Measurements from ENCODE around the gene FERMT2. TPM values are rescaled to one million over a fixed set of nuclear protein-coding genes. Genes with fewer than 3 reads are reported as not detected.

The FERMT2 gene
- total RNA-seq, 1 donor from 2014 or later, result 210 TPM

GRCh38 chr14:52913271-52913670, 37.6 kb downstream of the FERMT2 start:
- intact Hi-C loops (cut with DNase I), result no loop called here
- no peak for DNase-seq (ENCODE audit: low spot score)
- ATAC-seq, result no peak

- ATAC-seq, result no peak
- DNase-seq (ENCODE audit: low spot score), result no peak
- intact Hi-C loops (cut with DNase I), result no loop called here
Observed at GRCh38 chr14:52911904-52912303, 38.9 kb downstream of the FERMT2 start.

DNA sequence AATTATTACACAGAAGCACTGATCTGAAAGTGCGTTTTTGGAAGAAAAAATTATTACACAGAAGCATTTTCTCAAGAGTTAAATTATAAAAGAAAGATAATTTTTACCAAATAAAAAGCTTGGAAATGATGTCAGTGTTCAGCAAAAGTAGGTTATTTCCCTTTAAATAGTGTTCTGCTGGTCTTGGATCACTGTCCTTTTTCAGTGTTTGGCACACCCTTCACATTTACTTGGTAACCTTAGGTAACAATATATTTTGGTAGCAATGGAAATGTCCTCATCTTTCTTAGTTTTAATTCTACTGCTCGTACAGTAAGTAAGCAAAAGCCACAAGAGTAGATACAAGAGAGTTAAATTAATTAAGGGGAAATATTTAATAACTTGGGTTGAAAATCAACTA, 40.3 kb downstream of the FERMT2 start:
- intact Hi-C loops (cut with DNase I), result no loop called here
- no peak for DNase-seq (ENCODE audit: low spot score)
- peak; percentile 73 for ATAC-seq

DNA sequence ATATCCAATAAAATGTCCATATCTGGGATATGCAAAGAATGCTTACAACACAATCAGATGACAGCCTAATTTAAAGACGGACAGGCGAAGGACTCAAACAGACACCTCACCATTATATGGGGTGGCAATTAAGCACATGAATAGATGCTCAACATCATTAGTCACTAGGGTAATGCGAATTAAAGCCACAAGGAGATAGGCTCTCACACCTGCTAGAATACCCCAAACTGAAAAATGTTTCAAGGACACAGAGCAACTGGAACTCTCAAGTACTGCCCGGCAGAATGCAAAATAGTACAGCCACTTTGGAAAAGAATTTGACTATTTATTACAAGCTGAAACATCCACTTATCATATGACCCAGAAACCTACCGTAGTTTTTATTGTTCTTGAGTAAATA, 42.9 kb downstream of the FERMT2 start:
- DNase-seq (ENCODE audit: low spot score), result no peak
- intact Hi-C loops (cut with DNase I), result no loop called here
- no peak for ATAC-seq

GRCh38 chr14:52906141-52906601, 44.7 kb downstream of the FERMT2 start:
- ATAC-seq (no peak), DNase-seq (ENCODE audit: low spot score) (no peak)
- intact Hi-C loops (cut with DNase I), result no loop called here

- intact Hi-C loops (cut with DNase I), result no loop called here
- no peak for DNase-seq (ENCODE audit: low spot score)
- ATAC-seq, result peak; percentile 48
Observed at GRCh38 chr14:52902971-52903619, 47.8 kb downstream of the FERMT2 start.

DNA sequence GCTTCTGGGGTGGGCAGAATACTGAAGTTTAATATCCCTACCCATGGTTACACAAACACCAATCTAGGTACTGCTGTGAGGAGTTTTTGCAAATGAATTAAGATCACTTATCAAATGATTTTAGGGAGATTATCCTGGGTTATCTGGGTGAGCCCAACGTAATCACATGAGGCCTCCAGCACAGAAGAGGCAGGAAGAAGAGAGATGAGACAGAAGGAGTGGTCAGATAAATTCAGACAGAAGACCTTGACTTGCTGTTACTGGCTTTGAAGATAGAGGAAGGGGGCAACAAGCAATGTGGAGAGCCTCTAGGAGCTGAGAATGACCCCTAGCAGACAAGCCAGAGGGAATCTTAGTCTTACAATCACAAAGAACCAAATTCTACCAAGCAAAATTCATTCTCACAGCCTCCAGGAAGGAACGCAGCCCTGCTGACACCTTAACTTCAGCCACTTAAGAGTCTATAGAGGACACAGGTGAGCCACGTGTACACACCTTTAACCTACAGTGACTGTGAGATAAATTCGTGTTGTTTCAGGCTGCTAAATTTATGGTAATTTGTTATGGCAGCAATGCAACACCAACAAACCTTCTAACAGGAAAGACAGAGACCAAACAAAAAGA, 49.4 kb downstream of the FERMT2 start:
- no peak for ATAC-seq
- intact Hi-C loops (cut with DNase I), result no loop called here
- no peak for DNase-seq (ENCODE audit: low spot score)

DNA sequence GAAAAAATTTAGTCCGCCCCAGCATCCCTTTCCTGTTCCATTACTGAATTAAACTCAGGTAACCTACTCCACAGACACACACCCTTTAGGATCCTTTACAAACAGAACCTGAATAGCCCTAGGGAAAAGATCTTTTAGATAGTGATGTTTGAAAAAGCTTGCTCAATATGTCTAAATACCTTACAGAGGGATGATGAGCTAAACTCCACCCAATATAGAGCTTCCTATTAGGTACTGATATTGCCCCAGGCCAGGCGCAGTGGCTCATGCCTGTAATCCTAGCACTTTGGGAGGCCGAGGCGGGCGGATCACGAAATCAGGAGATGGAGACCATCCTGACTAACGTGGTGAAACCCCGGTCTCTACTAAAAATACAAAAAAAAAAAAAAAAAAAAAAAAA, 50.1 kb downstream of the FERMT2 start:
- DNase-seq (ENCODE audit: low spot score) (no peak), ATAC-seq (no peak)
- intact Hi-C loops (cut with DNase I), result no loop called here

GRCh38 chr14:52898496-52898895, 52.4 kb downstream of the FERMT2 start:
- intact Hi-C loops (cut with DNase I), result no loop called here
- DNase-seq (ENCODE audit: low spot score) (no peak), ATAC-seq (no peak)

GRCh38 chr14:52895000-52895399, 55.9 kb downstream of the FERMT2 start:
- DNase-seq (ENCODE audit: low spot score) (no peak), ATAC-seq (peak; percentile 53)
- intact Hi-C loops (cut with DNase I), result no loop called here

DNA sequence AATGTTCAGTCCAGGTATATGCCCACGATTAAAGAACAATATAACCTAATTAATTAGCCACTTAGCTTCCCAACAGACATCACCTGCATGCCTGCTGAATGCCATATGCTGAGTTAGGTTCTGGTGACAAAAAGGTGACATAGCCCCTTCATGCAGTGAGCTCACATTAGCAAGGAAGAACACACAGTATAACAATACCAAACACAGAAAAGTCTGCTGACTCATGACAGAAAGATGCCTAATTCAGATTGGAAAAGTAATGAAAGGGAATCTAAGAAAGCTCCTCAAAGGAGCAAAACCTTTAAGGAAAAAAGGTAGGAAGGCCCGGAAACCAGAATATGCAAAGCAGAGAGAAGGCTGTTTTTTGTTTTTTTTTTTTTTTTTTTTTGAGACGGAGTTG, 59.0 kb downstream of the FERMT2 start:
- no peak for ATAC-seq
- intact Hi-C loops (cut with DNase I), result no loop called here

GRCh38 chr14:52888839-52889838, 61.7 kb downstream of the FERMT2 start:
- DNase-seq (ENCODE audit: low spot score), result no peak
- ATAC-seq, result peak; percentile 79
- intact Hi-C loops (cut with DNase I), result no loop called here

More for the DNA sequence above, 59.0 kb downstream of the FERMT2 start:
- no peak for DNase-seq (ENCODE audit: low spot score)

GRCh38 chr14:52888159-52888558, 62.7 kb downstream of the FERMT2 start:
- DNase-seq (ENCODE audit: low spot score) (no peak), ATAC-seq (no peak)
- intact Hi-C loops (cut with DNase I), result no loop called here

DNA sequence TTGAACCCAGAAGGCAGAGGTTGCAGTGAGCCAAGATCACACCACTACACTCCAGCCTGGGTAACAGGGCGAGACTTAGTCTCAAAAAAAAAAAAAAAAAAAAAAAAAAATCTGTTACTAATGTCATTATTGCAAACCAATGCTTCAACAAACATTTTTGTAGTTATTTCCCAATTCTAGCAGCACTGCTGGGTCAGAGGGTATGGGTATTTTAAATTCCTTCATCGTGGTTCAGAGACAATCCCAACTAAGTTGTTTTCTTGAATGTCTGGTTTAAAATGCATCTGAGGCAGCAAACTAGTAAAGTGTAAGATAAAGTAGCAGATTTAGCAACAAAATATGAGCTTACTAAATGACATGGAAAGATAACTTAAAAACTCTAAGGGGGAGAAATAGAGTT, 65.6 kb downstream of the FERMT2 start:
- ATAC-seq, result peak; percentile 29
- no peak for DNase-seq (ENCODE audit: low spot score)
- intact Hi-C loops (cut with DNase I), result no loop called here

DNA sequence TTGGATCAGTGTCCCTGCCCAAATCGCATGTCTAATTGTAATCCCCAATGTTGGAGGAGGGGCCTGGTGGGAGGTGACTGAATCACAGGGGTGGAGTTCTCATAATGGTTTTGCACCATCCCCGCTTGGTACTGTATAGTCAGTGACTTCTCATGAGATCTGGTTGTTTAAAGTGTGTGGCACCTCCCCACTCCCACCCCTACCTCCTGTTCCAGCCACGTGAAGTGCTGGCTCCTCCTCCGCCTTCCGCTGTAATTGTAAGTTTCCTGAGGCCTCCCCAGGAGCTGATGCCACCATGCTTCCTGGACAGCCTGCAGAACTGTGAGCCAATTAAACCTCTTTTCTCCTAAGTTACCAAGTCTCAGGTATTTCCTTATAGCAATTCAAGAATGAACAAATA, 67.2 kb downstream of the FERMT2 start:
- DNase-seq (ENCODE audit: low spot score) (no peak), ATAC-seq (no peak)
- intact Hi-C loops (cut with DNase I), result no loop called here

DNA sequence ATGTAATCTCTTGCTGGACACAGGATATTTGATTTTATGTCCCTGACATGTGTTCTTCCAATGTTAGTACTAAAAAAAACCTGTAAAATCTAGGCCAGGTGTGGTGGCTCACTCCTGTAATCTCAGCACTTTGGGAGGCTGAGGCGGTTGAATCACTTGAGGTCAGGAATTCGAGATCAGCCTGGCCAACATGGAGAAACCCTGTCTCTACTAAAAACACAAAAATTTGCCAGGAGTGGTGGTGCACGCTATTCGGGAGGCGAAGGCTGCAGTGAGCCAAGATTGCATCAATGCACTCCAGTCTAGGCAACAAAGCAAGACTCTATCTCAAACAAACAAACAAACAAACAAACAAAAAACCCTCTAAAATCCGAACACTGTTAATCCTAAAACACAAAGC, 68.0 kb downstream of the FERMT2 start:
- intact Hi-C loops (cut with DNase I), result no loop called here
- ATAC-seq, result no peak

GRCh38 chr14:52879958-52880357, 70.9 kb downstream of the FERMT2 start:
- ATAC-seq (no peak), DNase-seq (ENCODE audit: low spot score) (no peak)
- intact Hi-C loops (cut with DNase I), result no loop called here

More for the DNA sequence above, 68.0 kb downstream of the FERMT2 start:
- DNase-seq (ENCODE audit: low spot score), result no peak

DNA sequence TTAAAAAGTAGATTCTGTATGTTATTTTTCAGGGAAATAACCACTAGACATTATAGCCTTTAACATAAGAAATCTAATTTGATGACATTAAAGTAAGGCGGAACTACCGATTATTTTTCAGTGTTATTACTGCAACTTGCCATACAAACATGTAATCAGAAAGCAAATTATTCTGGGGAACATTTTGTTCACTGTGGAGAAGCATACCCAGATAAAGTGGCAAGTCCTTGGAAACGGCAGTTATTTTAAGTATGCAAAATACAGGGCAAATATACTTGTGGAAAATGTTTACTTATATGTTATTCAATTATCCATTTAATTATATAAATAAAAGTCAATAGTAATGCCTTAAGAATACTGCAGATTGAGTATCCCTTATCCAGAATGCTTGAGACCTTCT, 71.9 kb downstream of the FERMT2 start:
- DNase-seq (ENCODE audit: low spot score) (no peak), ATAC-seq (no peak)
- intact Hi-C loops (cut with DNase I), result no loop called here

- ATAC-seq (no peak), DNase-seq (ENCODE audit: low spot score) (no peak)
- intact Hi-C loops (cut with DNase I), result no loop called here
Observed at GRCh38 chr14:52878469-52878868, 72.4 kb downstream of the FERMT2 start.

DNA sequence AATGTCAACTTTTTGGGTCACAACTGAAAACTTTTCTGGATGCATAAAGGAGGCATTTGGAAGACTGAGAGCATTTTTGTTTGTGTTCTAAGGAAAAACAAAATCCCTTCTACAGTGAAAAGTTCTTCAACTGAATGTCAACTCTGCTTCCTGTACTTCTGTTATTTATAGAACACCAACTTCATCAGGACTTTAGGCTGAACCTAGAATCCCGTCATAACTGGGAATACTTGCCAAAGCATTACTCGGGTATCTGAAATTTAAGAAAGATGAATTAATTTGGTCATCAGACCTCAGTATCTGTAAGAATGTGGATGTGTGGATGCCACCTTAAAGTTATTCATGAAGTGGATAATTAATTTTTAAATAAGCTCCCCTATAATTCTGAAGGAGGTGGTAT, 73.2 kb downstream of the FERMT2 start:
- no peak for ATAC-seq
- DNase-seq (ENCODE audit: low spot score), result no peak
- intact Hi-C loops (cut with DNase I), result no loop called here
